GM12878 (cell line): ENCODE data around the gene REM1. TPM values are rescaled to one million over a fixed set of nuclear protein-coding genes. Genes with fewer than 3 reads are reported as not detected.

Source experiments
- ATAC-seq: fragments of 200-7000 bp; cut with Tn5 transposase; 3 replicates; pipeline ENCODE4 v1.9.1; 2020; ENCODE audit warnings: mild to moderate bottlenecking, moderate library complexity
- BruUV-seq: library from RNA; stranded (reverse); fragments of 400-500 nt; replicated peaks from 2 replicates; lab custom pipeline; 2021; lab: Mats Ljungman, UMichigan
- CTCF ChIA-PET: fragments of 300-600 bp; sonication (Branson Sonifier 250); formaldehyde crosslinking; extraction: SDS; loops from one replicate; lab custom pipeline; 2021; ENCODE audit warnings: inconsistent platforms; lab: Yijun Ruan, JAX
- POLR2A ChIA-PET: fragments of 350-600 bp; formaldehyde crosslinking; extraction: SDS; loops from one replicate; lab custom pipeline; 2021; ENCODE audit warnings: inconsistent platforms; lab: Charles Lee
- RAD21 ChIA-PET: fragments of 300-600 bp; sonication (Branson Sonifier 250); formaldehyde crosslinking; loops from one replicate; lab custom pipeline; 2023; ENCODE audit warnings: antibody characterized with exemption; ENCODE audit not compliant: unreplicated experiment; lab: Charles Lee
- SMC1A ChIA-PET: fragments of 300-600 bp; sonication (Branson Sonifier 250); formaldehyde crosslinking; loops from one replicate; lab custom pipeline; 2023; ENCODE audit not compliant: unreplicated experiment, uncharacterized antibody; lab: Charles Lee
- DNase-seq: peaks from one replicate; pipeline ENCODE4 v3.0.0-alpha.2; 2011; ENCODE audit warnings: low read depth, low spot score
- FAIRE-seq: peaks from 3 replicates; lab custom pipeline; 2011; peaks lifted over from hg19 to GRCh38; lab: Jason Lieb, UNC
- H2AFZ ChIP-seq: 2 replicates; pipeline ENCODE4 v1.6.0; 2011; ENCODE audit warnings: low read depth, low read length, control low read depth; ENCODE audit not compliant: control insufficient read depth
- H3K27ac ChIP-seq: 2 replicates; pipeline ENCODE4 v1.5.1; 2011; ENCODE audit warnings: control low read depth; ENCODE audit not compliant: control insufficient read depth, insufficient read depth
- H3K27me3 ChIP-seq, 2 experiments: replicated peaks in 1 of 2; 2 replicates each; pipeline versions ENCODE4 v1.6.0 to v1.6.1; 2011; ENCODE audit warnings: low read length in 1 of 2; ENCODE audit not compliant: control insufficient read depth in 2 of 2, insufficient read depth in 2 of 2
- H3K36me3 ChIP-seq, 2 experiments: 2 replicates each; pipeline ENCODE4 v1.5.1; 2011; ENCODE audit warnings: low read length in 1 of 2; ENCODE audit not compliant: control insufficient read depth in 2 of 2, insufficient read depth in 2 of 2
- H3K4me1 ChIP-seq: 2 replicates; pipeline ENCODE4 v1.6.1; 2011; ENCODE audit warnings: mild to moderate bottlenecking, low read length, moderate library complexity, mixed read lengths; ENCODE audit not compliant: control insufficient read depth, insufficient read depth
- H3K4me2 ChIP-seq: 2 replicates; pipeline ENCODE4 v1.6.0; 2011; ENCODE audit warnings: control low read depth; ENCODE audit not compliant: control insufficient read depth, insufficient read depth
- H3K4me3 ChIP-seq: fragments of 200-600 bp; sonication (generic); 2 replicates; pipeline ENCODE4 v1.5.1; 2016
- H3K79me2 ChIP-seq: 2 replicates; pipeline ENCODE4 v1.6.0; 2011; ENCODE audit warnings: low read length; ENCODE audit not compliant: control insufficient read depth, insufficient read depth
- H3K9ac ChIP-seq: 2 replicates; pipeline ENCODE4 v1.8.0; 2011; ENCODE audit warnings: low read length, control low read depth, mixed read lengths; ENCODE audit not compliant: control insufficient read depth, insufficient read depth
- H3K9me3 ChIP-seq: replicated peaks from 3 replicates; pipeline ENCODE4 v1.5.1; 2011; ENCODE audit warnings: mild to moderate bottlenecking, low read length; ENCODE audit not compliant: control insufficient read depth, insufficient read depth
- H4K20me1 ChIP-seq: 2 replicates; pipeline ENCODE4 v1.6.0; 2011; ENCODE audit not compliant: control insufficient read depth, insufficient read depth
- POLR2AphosphoS5 ChIP-seq: IDR thresholded peaks from 2 replicates; pipeline ENCODE4 v1.6.1; 2011; ENCODE audit warnings: mild to moderate bottlenecking, low read length, inconsistent platforms
- TBL1XR1 ChIP-seq: IDR thresholded peaks from 2 replicates; pipeline ENCODE4 v1.6.1; 2012; ENCODE audit warnings: low read depth, low read length, improper control_type of control experiment
- TCF3 ChIP-seq: IDR thresholded peaks from 2 replicates; pipeline ENCODE4 v1.6.1; 2012; ENCODE audit warnings: low read depth, mild to moderate bottlenecking, low read length, borderline replicate concordance; ENCODE audit not compliant: insufficient read depth
- USF2 ChIP-seq: IDR thresholded peaks from 2 replicates; pipeline ENCODE4 v1.6.1; 2011; ENCODE audit warnings: low read depth, low read length, improper control_type of control experiment, borderline replicate concordance
- WGBS: methylation state at CpG from one replicate; pipeline ENCODE4 v1.1.6; 2016; ENCODE audit warnings: low lambda C conversion rate; ENCODE audit not compliant: insufficient replicate concordance, insufficient coverage; ENCODE audit errors: missing lambda C conversion rate; 5-methylcytosine and 5-hydroxymethylcytosine counted together
- in situ Hi-C: fragments of 300-500 bp; cut with MboI; formaldehyde crosslinking; loops from 9 replicates; pipeline ENCODE4 v1.14.3; 2018; ENCODE audit warnings: mixed read lengths
- intact Hi-C: fragments of 100-400 bp; cut with micrococcal nuclease; formaldehyde crosslinking; loops from one replicate; pipeline ENCODE4 v1.14.2; 2022; ENCODE audit not compliant: unreplicated experiment
- polyA plus RNA-seq, 11 experiments: library from polyadenylated mRNA; depleted of rRNA in 4 of 11; unstranded in 6 of 11; stranded (reverse) in 5 of 11; fragments of >200 nt; fragmentation: Nextera tagmentation in 4 of 11; fragmentation: Illumina TruSeq in 1 of 11; extraction: Ambion mirVana in 4 of 11; extraction: Trizol in 1 of 11; gene quantifications; 1 replicate in 1 of 11; 2 replicates in 10 of 11; pipeline versions ENCODE4 v1.2.1 to v1.2.3, GENCODE V29; 2011 to 2016; ENCODE audit warnings: inconsistent platforms in 2 of 11, missing spikeins in 2 of 11, low read depth in 1 of 11
- total RNA-seq, 4 experiments: library from RNA; depleted of rRNA in 3 of 4; stranded (reverse); fragments of >200 nt in 3 of 4; fragmentation: Illumina TruSeq in 1 of 4; extraction: Trizol in 1 of 4; gene quantifications; 2 replicates each; pipeline versions ENCODE4 v1.2.1 to v1.2.3, GENCODE V29; 2013 to 2021
- TF ChIP-seq, protein P1 (sequence below): fragments of 450-650 bp; IDR thresholded peaks from 2 replicates; pipeline ENCODE4 v1.6.1; 2017; ENCODE audit warnings: borderline replicate concordance
- TF ChIP-seq, protein P2 (sequence below): fragments of 450-650 bp; IDR thresholded peaks from 2 replicates; pipeline ENCODE4 v1.6.1; 2017; ENCODE audit warnings: mild to moderate bottlenecking, low read depth, inconsistent platforms; ENCODE audit not compliant: poor library complexity, severe bottlenecking

The REM1 gene
- total and polyA plus RNA-seq, 10 of the 15 experiments (the other 5 are each of a cell fraction or from before 2014, with no cell fraction given): not detected

- ATAC-seq: no peak
- RAD21 ChIA-PET: no interaction called here
- H3K9me3 ChIP-seq: no peaks in the 10 kb centered on the region
- no peak for TF ChIP-seq TBL1XR1
- TF ChIP-seq POLR2AphosphoS5: no peak
- TF ChIP-seq, protein P1, sequence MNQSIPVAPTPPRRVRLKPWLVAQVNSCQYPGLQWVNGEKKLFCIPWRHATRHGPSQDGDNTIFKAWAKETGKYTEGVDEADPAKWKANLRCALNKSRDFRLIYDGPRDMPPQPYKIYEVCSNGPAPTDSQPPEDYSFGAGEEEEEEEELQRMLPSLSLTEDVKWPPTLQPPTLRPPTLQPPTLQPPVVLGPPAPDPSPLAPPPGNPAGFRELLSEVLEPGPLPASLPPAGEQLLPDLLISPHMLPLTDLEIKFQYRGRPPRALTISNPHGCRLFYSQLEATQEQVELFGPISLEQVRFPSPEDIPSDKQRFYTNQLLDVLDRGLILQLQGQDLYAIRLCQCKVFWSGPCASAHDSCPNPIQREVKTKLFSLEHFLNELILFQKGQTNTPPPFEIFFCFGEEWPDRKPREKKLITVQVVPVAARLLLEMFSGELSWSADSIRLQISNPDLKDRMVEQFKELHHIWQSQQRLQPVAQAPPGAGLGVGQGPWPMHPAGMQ: no peak
- TF ChIP-seq, protein P2, sequence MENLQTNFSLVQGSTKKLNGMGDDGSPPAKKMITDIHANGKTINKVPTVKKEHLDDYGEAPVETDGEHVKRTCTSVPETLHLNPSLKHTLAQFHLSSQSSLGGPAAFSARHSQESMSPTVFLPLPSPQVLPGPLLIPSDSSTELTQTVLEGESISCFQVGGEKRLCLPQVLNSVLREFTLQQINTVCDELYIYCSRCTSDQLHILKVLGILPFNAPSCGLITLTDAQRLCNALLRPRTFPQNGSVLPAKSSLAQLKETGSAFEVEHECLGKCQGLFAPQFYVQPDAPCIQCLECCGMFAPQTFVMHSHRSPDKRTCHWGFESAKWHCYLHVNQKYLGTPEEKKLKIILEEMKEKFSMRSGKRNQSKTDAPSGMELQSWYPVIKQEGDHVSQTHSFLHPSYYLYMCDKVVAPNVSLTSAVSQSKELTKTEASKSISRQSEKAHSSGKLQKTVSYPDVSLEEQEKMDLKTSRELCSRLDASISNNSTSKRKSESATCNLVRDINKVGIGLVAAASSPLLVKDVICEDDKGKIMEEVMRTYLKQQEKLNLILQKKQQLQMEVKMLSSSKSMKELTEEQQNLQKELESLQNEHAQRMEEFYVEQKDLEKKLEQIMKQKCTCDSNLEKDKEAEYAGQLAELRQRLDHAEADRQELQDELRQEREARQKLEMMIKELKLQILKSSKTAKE: no peak
- TF ChIP-seq TCF3: no peak
- TF ChIP-seq USF2: no peak
- TF ChIP-seq, all 136 proteins: peak for 0
- H4K20me1 ChIP-seq: no peaks in the 10 kb centered on the region
- H3K4me2 ChIP-seq: no peak overlapping the region
- H2AFZ ChIP-seq: no peak overlapping the region
- no peak overlapping the region for H3K4me3 ChIP-seq
- CTCF ChIA-PET: interaction anchor here (1.1 to 2.7 kb wide), 3 partner anchors 13 to 31 kb away, joined by 3 to 18 read pairs (median 4); no protein-coding TSS in a partner anchor
- intact Hi-C loops (no loop called here), in situ Hi-C loops (no loop called here)
- no peaks in the 10 kb centered on the region for H3K36me3 ChIP-seq
- FAIRE-seq: no peak
- no peak for DNase-seq
- POLR2A ChIA-PET: no interaction called here
- H3K4me1 ChIP-seq: peaks cover 4% of the 10 kb centered on the region
- no TSS peak for BruUV-seq
- WGBS: 42% methylated on average over 7 of the region's 8 CpGs
- peaks cover 8 to 13% of the 10 kb centered on the region in 2 experiments for H3K27me3 ChIP-seq
- H3K9ac ChIP-seq: no peak overlapping the region
- no peak overlapping the region for H3K27ac ChIP-seq
- H3K79me2 ChIP-seq: no peaks in the 10 kb centered on the region
- SMC1A ChIA-PET: interaction anchor here (1.0 kb wide), 1 partner anchor 11 kb away, joined by 4 read pairs; no protein-coding TSS in a partner anchor
Measured at GRCh38 chr20:31472395-31473330, 2.4 kb upstream of the REM1 start.
